Keratinocyte (primary cell): Measurements from ENCODE around the gene KIFAP3. TPM values are rescaled to one million over a fixed set of nuclear protein-coding genes. Genes with fewer than 3 reads are reported as not detected.

Source experiments
- DNase-seq: peaks from one replicate; pipeline ENCODE4 v3.0.0-alpha.2; 2011; ENCODE audit warnings: low read depth, missing footprints, low spot score
- FAIRE-seq: peaks from 2 replicates; lab custom pipeline; 2011; peaks lifted over from hg19 to GRCh38; lab: Jason Lieb, UNC
- H2AFZ ChIP-seq: 2 replicates; pipeline ENCODE4 v1.6.0; 2012; ENCODE audit warnings: low read length, control low read depth, inconsistent platforms; ENCODE audit not compliant: control insufficient read depth
- H3K27ac ChIP-seq: 2 replicates; pipeline ENCODE4 v1.5.1; 2011; ENCODE audit warnings: low read length; ENCODE audit not compliant: control insufficient read depth, insufficient read depth
- H3K27me3 ChIP-seq: 3 replicates; pipeline ENCODE4 v1.6.0; 2011; ENCODE audit warnings: low read length; ENCODE audit not compliant: control insufficient read depth, insufficient read depth; ENCODE audit errors: extremely low read depth
- H3K36me3 ChIP-seq, 2 experiments: 2 replicates in 1 of 2; 3 replicates in 1 of 2; pipeline ENCODE4 v1.5.1; 2011; ENCODE audit warnings: low read length in 2 of 2, mild to moderate bottlenecking in 1 of 2; ENCODE audit not compliant: control insufficient read depth in 2 of 2, insufficient read depth in 2 of 2; ENCODE audit errors: extremely low read depth in 1 of 2
- H3K4me1 ChIP-seq: 3 replicates; pipeline ENCODE4 v1.5.1; 2011; ENCODE audit warnings: low read length; ENCODE audit not compliant: control insufficient read depth, insufficient read depth; ENCODE audit errors: extremely low read depth
- H3K4me2 ChIP-seq: 3 replicates; pipeline ENCODE4 v1.6.0; 2011; ENCODE audit warnings: low read depth, low read length; ENCODE audit not compliant: control insufficient read depth, insufficient read depth; ENCODE audit errors: extremely low read depth
- H3K4me3 ChIP-seq, 3 experiments: fragments of 200-600 bp in 1 of 3; sonication (generic) in 1 of 3; 2 replicates in 2 of 3; 3 replicates in 1 of 3; pipeline ENCODE4 v1.5.1; 2011 to 2016; ENCODE audit warnings: low read length in 3 of 3, mild to moderate bottlenecking in 3 of 3, control low read depth in 2 of 3, inconsistent platforms in 1 of 3, low read depth in 1 of 3, mixed read lengths in 1 of 3, mixed run types in 1 of 3, moderate library complexity in 1 of 3; ENCODE audit not compliant: control insufficient read depth in 2 of 3, insufficient read depth in 2 of 3; ENCODE audit errors: extremely low read depth in 1 of 3
- H3K79me2 ChIP-seq: 2 replicates; pipeline ENCODE4 v1.6.0; 2012; ENCODE audit warnings: low read length; ENCODE audit not compliant: control insufficient read depth, insufficient read depth
- H3K9ac ChIP-seq: 3 replicates; pipeline ENCODE4 v1.6.0; 2011; ENCODE audit warnings: low read length; ENCODE audit not compliant: control insufficient read depth, insufficient read depth; ENCODE audit errors: extremely low read depth
- H3K9me1 ChIP-seq: 3 replicates; pipeline ENCODE4 v1.6.0; 2011; ENCODE audit warnings: low read length; ENCODE audit not compliant: control insufficient read depth, insufficient read depth; ENCODE audit errors: extremely low read depth
- H3K9me3 ChIP-seq: 2 replicates; pipeline ENCODE4 v1.5.1; 2012; ENCODE audit warnings: low read depth, low read length; ENCODE audit not compliant: control insufficient read depth
- H4K20me1 ChIP-seq: 3 replicates; pipeline ENCODE4 v1.6.0; 2011; ENCODE audit warnings: low read length; ENCODE audit not compliant: control insufficient read depth, insufficient read depth; ENCODE audit errors: extremely low read depth
- CTCF ChIP-seq, 3 experiments: IDR thresholded peaks in 1 of 3; conservative IDR thresholded peaks in 1 of 3; optimal IDR thresholded peaks in 1 of 3; 2 replicates in 2 of 3; 3 replicates in 1 of 3; pipeline versions ENCODE3 to v1.5.1; 2011; ENCODE audit warnings: low read length in 3 of 3, mild to moderate bottlenecking in 3 of 3, moderate library complexity in 2 of 3, control low read depth in 1 of 3, inconsistent platforms in 1 of 3; ENCODE audit not compliant: insufficient read depth in 2 of 3; ENCODE audit errors: extremely low read depth in 1 of 3
- EZH2 ChIP-seq: IDR thresholded peaks from one replicate; pipeline ENCODE4 v1.6.1; 2012; ENCODE audit warnings: inconsistent platforms, mild to moderate bottlenecking, low read length, moderate library complexity
- dilution Hi-C: fragments of 300-500 bp; cut with MboI; formaldehyde crosslinking; loops from one replicate; pipeline ENCODE4 v1.7.0; 2020; ENCODE audit warnings: low sequenced_read_pairs; ENCODE audit not compliant: extremely low pct_ligation_motif_present
- polyA plus RNA-seq, 5 experiments: library from polyadenylated mRNA; depleted of rRNA in 3 of 5; stranded (reverse) in 3 of 5; stranded (forward) in 1 of 5; unstranded in 1 of 5; fragments of >200 nt; gene quantifications; 1 replicate in 1 of 5; 2 replicates in 3 of 5; 3 replicates in 1 of 5; pipeline versions ENCODE4 v1.2.1 to v1.2.3, GENCODE V29; 2011 to 2012; ENCODE audit warnings: missing spikeins in 2 of 5, low read depth in 1 of 5, low replicate concordance in 1 of 5

Gene KIFAP3
- polyA plus RNA-seq, 1 donor (not counting 4 experiments of a cell fraction or from before 2014, with no cell fraction given) = 25.2 TPM

GRCh38 chr1:169899519-169900217 is 174.8 kb downstream of the KIFAP3 start:
- Histone ChIP-seq H3K27me3 (no peaks in the 10 kb centered on the region), H3K4me2 (no peak overlapping the region), H3K79me2 (no peaks in the 10 kb centered on the region), H3K9ac (no peak overlapping the region), H2AFZ (no peak overlapping the region), H3K9me1 (no peaks in the 10 kb centered on the region), H4K20me1 (no peaks in the 10 kb centered on the region), H3K27ac (no peak overlapping the region), H3K4me1 (peaks cover under 1% of the 10 kb centered on the region), H3K9me3 (no peaks in the 10 kb centered on the region), H3K36me3 (no peaks in the 10 kb centered on the region), H3K4me3 (no peak overlapping the region)
- dilution Hi-C loops = no loop called here
- TF ChIP-seq EZH2 = no peak
- TF ChIP-seq CTCF (optimal IDR thresholded peaks at IDR 0.05 in 1 of 3, IDR thresholded peaks at IDR 0.05 in 1 of 3, conservative IDR thresholded peaks at IDR 0.05 in 1 of 3; ENCODE audit: extremely low read depth in 1 of 3, insufficient read depth in 2 of 3, low read length in 3 of 3) = no peak
- DNase-seq (no peak), FAIRE-seq (no peak)

- dilution Hi-C loops = no loop called here
- no peaks in the 10 kb centered on the region for H4K20me1 ChIP-seq
- no peaks in the 10 kb centered on the region for H3K27me3 ChIP-seq
- FAIRE-seq (no peak), DNase-seq (no peak)
- H3K36me3 ChIP-seq = no peaks in the 10 kb centered on the region
- H3K79me2 ChIP-seq = peaks cover 15% of the 10 kb centered on the region
- no peak overlapping the region for H3K27ac ChIP-seq
- H3K4me2 ChIP-seq = no peak overlapping the region
- TF ChIP-seq EZH2 (no peak), CTCF (optimal IDR thresholded peaks at IDR 0.05 in 1 of 3, IDR thresholded peaks at IDR 0.05 in 1 of 3, conservative IDR thresholded peaks at IDR 0.05 in 1 of 3; ENCODE audit: extremely low read depth in 1 of 3, insufficient read depth in 2 of 3, low read length in 3 of 3) (no peak)
- no peak overlapping the region for H3K9ac ChIP-seq
- no peaks in the 10 kb centered on the region for H3K9me1 ChIP-seq
- H3K4me3 ChIP-seq = no peak overlapping the region
- peaks cover 13% of the 10 kb centered on the region for H3K4me1 ChIP-seq
- no peaks in the 10 kb centered on the region for H3K9me3 ChIP-seq
- H2AFZ ChIP-seq = no peak overlapping the region
Observed at GRCh38 chr1:169896013-169896412, 178.5 kb downstream of the KIFAP3 start.
